Pulmonary artery endothelial cell (primary cell): ENCODE measurements around the gene SAXO1. TPM values are rescaled to one million over a fixed set of nuclear protein-coding genes. Genes with fewer than 3 reads are reported as not detected.
"Not testable (repeated sequence)": the region's sequence is repeated elsewhere in the genome, so short reads cannot be mapped to it uniquely, and the experiment has no call there.

ENCODE experiments used
- DNase-seq: peaks from one replicate; pipeline ENCODE4 v3.0.0-alpha.2; 2011; ENCODE audit warnings: low read depth, low spot score
- total RNA-seq: library from RNA; depleted of rRNA; stranded (reverse); fragments of >200 nt; gene quantifications from 2 replicates; pipeline ENCODE4 v1.2.3, GENCODE V29; 2014

The SAXO1 gene
- total RNA-seq, 1 donor from 2014 or later, result not detected

GRCh38 chr9:18999173-18999785, 33.7 kb downstream of the SAXO1 start:
- no peak for DNase-seq

DNA sequence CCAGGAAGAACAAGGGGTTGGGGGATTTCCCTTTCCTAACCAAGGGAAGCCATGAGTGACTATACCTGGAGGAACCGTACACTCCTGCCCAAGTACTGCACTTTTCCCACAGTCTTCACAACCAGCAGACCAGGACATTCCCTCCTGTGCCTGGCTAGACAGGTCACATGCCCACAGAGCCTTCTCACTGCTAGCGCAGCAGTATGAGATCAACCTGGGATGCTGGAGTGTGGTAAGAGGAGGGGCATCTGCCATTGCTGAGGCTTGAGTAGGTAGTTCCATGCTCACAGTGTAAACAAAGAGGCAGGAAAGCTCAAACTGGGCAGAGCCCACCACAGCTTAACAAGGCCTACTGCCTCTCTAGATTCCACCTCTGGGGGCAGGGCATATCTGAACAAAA, 35.9 kb downstream of the SAXO1 start:
- DNase-seq, result no peak

GRCh38 chr9:18996211-18996610, 36.8 kb downstream of the SAXO1 start:
- DNase-seq, result no peak

- DNase-seq, result no peak
Observed at GRCh38 chr9:18994263-18994916, 38.6 kb downstream of the SAXO1 start.

DNA sequence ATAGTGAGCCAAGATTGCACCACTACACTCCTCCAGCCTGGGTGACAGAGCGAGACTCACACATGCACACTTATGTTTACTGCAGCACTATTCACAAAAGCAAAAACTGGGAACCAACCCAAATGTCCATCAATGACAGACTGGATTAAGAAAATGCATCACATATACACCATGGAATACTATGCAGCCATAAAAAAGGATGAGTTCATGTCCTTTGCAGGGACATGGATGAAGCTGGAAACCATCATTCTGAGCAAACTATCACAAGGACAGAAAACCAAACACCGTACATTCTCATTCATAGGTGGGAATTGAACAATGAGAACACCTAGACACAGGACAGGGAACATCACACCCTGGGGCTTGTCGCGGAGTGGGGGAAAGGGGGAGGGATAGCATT, 41.8 kb downstream of the SAXO1 start:
- not testable (repeated sequence) for DNase-seq

DNA sequence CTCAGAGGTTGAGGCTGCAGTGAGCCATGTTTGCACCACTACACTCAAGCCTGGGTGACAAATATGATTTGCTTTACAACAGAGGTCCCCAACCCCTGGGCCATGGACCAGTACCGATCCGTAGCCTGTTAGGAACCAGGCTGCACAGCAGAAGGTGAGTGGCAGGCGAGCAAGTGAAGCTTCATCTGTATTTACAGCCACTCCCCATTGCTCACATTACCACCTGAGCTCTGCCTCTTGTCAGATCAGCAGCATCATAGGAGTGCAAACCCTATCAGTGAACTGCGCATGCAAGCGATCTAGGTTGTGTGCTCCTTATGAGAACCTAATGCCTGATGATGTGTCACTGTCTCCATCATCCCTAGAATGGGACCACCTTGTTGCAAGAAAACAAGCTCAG, 42.5 kb downstream of the SAXO1 start:
- no peak for DNase-seq

DNA sequence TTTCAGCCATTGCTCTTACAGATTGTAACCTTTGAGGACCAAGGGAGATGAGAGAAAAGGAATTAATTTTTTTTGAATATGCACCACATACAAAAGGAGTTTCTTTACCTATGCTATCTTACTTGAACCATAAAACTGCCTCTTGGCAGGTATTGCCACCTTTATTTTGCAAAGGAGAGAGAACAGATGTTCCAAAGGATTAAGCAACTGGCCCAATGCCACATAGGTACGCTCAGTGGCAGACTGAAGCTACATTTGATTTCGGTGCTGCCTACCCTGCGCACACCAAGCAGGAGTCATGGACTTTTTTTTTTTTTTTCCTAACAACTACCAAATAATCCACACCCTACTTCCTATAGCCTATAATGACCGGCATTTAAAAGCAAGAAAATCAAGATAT, 43.1 kb downstream of the SAXO1 start:
- DNase-seq, result no peak

- no peak for DNase-seq
Observed at GRCh38 chr9:18989097-18989496, 43.9 kb downstream of the SAXO1 start.

DNA sequence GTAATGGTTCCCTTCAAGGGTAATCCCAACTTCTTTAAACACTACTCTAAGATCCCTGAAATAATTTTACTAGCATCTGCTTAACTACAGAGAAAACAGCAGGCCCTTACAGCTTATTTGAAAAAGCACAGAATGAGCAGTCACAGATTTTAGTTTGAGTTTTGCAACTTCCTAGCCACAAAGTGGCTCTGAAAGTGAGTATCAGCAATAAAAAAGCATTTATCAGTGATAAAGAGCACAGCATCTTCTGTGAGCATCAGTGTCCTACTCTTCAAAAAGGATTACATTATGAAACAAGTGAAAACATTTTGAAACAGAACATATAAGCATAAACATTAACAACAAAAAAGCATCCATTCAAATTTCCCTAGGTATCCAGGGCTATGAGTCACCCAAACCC, 45.0 kb downstream of the SAXO1 start:
- no peak for DNase-seq

DNA sequence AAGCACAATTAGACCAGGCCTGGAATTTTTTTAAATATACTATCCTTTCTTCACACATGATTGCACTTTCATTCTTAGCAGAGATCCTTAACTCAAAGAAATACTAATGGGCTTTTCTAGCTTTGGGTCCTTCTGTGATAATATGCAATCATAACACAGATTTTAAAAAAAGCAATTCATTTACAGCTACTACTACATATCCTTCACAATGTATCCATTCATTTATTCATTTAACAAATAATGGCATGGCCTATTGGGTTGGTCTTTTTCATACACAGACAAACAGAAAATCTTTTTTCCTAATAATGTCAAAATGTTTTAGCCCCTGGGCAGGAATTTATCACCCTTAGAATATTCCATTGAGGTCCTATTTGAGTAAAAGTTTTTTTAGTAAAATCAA, 47.0 kb downstream of the SAXO1 start:
- no peak for DNase-seq

GRCh38 chr9:18985464-18985951, 47.5 kb downstream of the SAXO1 start:
- no peak for DNase-seq

GRCh38 chr9:18982262-18982620, 50.8 kb downstream of the SAXO1 start:
- no peak for DNase-seq

DNA sequence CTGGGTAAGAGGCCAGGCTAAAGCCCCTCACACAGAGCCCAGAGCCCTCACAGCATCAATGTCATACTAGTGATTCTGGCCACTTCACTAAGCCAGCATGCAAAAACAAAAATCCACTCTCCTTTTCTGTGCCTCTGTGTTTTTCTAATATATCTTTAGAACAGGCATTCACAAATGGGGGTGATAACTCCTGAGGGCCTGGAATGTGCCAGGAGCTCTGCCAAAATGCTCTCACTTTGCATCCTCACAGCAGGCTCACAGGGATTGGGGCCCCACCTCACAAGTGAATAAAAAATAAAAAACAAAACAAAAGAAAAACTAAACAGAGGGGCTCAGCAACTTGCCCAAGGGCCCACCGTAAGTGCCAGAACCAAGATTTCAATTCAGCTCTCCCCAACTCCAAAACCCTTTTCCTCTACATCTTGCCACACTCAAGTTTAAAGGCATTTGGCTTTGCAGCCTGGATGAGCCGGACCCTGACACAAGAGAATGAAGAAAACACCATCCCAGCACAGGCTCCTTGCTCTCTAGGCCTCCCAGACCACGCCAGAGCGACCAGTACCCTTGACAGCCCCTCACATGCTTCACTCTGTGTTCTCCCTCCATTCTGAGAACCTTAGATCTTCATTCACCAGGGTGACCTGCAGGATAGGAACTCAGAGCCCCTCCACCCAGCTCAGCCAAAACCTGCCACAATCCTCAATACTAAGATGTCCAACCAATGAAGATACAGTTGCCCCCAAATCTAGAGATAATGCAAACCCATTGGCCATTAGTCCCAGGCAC, 51.3 kb downstream of the SAXO1 start:
- no peak for DNase-seq

GRCh38 chr9:18980189-18980588, 52.8 kb downstream of the SAXO1 start:
- DNase-seq, result no peak

GRCh38 chr9:18979367-18979766, 53.6 kb downstream of the SAXO1 start:
- DNase-seq, result peak; percentile 26

DNA sequence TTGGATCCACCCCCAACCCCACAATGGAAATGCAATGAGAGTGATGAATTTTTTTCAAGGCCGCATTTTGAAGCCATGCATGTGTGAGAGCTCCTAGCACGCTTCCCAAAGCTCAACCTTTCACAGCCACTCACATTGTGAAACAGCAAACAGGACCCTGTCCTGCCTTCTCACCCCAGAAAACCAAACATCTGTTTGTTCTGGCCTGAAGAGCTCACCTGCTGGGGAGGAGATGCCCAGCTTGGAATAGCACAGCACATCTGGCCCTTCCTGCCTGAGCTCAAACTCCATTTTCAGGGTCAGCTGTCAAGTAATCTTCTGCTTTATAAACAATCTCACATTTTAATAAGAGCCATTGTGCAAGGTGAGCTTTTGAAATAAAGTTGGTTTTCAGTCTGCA, 54.8 kb downstream of the SAXO1 start:
- no peak for DNase-seq

- DNase-seq, result no peak
Observed at GRCh38 chr9:18976709-18977531, 56.1 kb downstream of the SAXO1 start.

GRCh38 chr9:18976221-18976708, 56.7 kb downstream of the SAXO1 start:
- DNase-seq, result no peak

GRCh38 chr9:18973348-18973747, 59.7 kb downstream of the SAXO1 start:
- DNase-seq, result no peak

DNA sequence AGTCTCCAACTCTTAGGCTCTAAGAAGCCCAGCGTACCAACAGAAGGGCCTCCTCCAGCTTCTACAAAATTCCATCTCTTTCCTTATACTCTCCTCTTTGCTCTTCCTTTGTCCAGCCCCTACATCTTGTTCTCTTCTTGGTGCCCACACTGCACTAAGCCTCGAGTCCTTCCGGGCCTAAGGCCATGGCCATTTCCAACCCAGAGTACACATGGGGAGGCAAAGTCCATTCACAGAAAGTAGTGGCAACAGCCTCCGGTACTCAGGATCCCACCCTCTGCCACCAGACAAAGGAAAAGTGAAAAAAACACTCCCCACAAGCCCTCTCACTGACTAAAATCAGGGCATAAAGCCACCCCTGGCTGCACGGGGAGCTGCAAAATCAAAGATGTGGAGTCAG, 60.3 kb downstream of the SAXO1 start:
- no peak for DNase-seq

- no peak for DNase-seq
Observed at GRCh38 chr9:18971909-18972308, 61.1 kb downstream of the SAXO1 start.

- DNase-seq, result no peak
Observed at GRCh38 chr9:18971404-18971803, 61.6 kb downstream of the SAXO1 start.
